Lower leg skin (tissue), 3 donors: ENCODE results near the gene SPG11.

Experiments
- POLR2A ChIP-seq, 2 donors: fragments of 450-650 bp; IDR thresholded peaks; one replicate each; pipeline ENCODE4 v1.6.1; 2016 to 2017; ENCODE audit warnings: antibody characterized with exemption in 2 of 2, mild to moderate bottlenecking in 1 of 2, moderate library complexity in 1 of 2
- TF ChIP-seq, protein P1 (sequence below), 3 donors: fragments of 450-650 bp; IDR thresholded peaks; one replicate each; pipeline ENCODE4 v1.5.1; 2016; ENCODE audit warnings: antibody characterized with exemption in 3 of 3, mild to moderate bottlenecking in 3 of 3, moderate library complexity in 2 of 3

DNA sequence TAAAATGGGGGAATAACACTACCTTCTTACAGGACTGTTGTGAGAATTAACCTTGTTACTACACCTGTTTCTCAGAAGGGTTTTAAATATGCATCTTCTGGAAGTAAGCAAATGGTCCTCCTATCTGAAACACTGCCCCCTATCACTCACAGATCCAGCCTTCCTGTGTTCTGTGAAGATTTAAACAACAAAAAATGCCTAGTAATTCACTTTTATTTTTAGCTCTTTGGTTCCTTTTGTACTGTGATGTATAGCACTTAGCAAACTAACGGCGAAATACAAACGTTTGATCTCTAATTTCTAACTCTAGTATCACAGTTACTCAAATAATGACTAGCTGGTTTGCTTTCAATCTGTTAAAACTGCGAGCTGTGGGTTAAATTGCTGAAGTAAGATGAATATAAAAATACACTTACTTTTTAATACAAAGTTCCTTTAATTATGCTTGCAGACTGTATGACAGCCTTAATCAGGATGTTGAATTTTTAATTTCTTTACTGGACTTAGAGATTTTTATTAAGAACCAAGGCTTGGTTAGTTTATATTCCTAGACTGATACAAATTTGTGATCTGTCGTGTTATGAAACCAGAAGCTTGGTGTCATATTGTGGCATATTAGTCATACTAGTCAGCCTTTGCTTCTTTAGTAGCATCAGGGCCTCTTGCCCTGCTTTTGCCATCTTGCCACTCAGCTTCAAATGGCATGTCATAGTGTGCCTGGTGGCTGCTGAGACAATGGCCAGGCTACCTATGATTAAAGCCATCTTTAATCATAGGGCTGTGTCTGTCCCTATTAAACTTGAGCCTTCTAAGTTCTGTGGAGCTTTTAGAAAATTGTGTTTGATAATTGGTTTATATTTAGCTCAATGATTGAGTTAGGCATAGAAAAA, 117.3 kb downstream of the SPG11 start:
- TF ChIP-seq, protein P1, sequence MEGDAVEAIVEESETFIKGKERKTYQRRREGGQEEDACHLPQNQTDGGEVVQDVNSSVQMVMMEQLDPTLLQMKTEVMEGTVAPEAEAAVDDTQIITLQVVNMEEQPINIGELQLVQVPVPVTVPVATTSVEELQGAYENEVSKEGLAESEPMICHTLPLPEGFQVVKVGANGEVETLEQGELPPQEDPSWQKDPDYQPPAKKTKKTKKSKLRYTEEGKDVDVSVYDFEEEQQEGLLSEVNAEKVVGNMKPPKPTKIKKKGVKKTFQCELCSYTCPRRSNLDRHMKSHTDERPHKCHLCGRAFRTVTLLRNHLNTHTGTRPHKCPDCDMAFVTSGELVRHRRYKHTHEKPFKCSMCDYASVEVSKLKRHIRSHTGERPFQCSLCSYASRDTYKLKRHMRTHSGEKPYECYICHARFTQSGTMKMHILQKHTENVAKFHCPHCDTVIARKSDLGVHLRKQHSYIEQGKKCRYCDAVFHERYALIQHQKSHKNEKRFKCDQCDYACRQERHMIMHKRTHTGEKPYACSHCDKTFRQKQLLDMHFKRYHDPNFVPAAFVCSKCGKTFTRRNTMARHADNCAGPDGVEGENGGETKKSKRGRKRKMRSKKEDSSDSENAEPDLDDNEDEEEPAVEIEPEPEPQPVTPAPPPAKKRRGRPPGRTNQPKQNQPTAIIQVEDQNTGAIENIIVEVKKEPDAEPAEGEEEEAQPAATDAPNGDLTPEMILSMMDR (IDR thresholded peaks at IDR 0.05): no peak
- no peak for TF ChIP-seq POLR2A (IDR thresholded peaks at IDR 0.05)
